ENCODE data around the gene PPP1R26. TPM values are rescaled to one million over a fixed set of nuclear protein-coding genes. Genes with fewer than 3 reads are reported as not detected.

The PPP1R26 gene
- total and polyA plus RNA-seq, 9 donors, result 3.4 to 19.9 (median 14.7) TPM

GRCh38 chr9:135498381-135499126 is 19.0 kb downstream of the PPP1R26 start:
- Histone ChIP-seq H3K9me3 (no peaks in the 10 kb centered on the region), H3K4me1 (ENCODE audit: insufficient read depth) (peaks cover 15% of the 10 kb centered on the region), H3K27ac (no peak overlapping the region), H3K36me3 (no peaks in the 10 kb centered on the region), H3K27me3 (no peaks in the 10 kb centered on the region), H3K4me3 (no peak overlapping the region)
- TF ChIP-seq, protein P1, sequence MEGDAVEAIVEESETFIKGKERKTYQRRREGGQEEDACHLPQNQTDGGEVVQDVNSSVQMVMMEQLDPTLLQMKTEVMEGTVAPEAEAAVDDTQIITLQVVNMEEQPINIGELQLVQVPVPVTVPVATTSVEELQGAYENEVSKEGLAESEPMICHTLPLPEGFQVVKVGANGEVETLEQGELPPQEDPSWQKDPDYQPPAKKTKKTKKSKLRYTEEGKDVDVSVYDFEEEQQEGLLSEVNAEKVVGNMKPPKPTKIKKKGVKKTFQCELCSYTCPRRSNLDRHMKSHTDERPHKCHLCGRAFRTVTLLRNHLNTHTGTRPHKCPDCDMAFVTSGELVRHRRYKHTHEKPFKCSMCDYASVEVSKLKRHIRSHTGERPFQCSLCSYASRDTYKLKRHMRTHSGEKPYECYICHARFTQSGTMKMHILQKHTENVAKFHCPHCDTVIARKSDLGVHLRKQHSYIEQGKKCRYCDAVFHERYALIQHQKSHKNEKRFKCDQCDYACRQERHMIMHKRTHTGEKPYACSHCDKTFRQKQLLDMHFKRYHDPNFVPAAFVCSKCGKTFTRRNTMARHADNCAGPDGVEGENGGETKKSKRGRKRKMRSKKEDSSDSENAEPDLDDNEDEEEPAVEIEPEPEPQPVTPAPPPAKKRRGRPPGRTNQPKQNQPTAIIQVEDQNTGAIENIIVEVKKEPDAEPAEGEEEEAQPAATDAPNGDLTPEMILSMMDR (IDR thresholded peaks at IDR 0.05), result no peak
- 74 to 81% (median 77%) methylated on average over 15 of the region's 15 CpGs for WGBS, 3 donors
- intact Hi-C loops (cut with DNase I), result no loop called here
- peak in 2 of 5 donors; percentile 14 to 30 for DNase-seq

DNA sequence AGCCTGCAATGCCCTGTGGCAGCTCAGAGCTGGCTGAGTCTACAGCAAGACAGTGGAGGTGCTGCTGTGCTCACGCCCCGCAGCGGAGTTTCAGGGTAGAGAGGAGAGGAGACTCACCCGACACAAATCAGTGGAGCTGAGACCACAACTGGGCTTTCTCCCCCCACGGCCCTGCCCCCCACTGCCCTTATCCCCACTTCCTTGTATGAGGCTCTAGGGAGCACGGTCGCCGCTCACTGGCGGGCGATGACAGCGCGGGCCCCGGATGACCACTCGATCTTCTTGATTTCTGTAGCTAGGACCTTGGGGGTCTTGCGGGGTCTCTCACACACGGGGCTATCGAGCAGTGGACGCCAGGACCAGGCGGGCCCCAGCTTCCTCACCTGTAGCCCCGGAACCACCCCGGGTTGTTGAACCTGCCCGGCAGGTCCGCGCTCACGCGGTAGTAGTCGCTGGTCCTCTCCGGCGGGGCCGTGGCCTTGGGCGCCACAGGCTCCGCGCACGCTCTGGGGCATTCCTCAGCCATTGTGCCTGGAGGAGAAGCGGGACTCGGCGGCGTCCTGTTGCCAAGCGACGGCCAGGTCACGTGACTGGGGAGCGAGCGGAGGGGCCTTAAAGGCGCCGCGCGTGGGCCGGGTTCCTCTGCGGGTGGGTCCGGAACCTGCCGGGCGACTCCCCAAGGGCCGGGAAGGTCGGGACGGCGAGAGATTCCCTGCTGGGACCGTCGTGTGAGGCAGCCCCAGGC is 19.9 kb downstream of the PPP1R26 start:
- H3K36me3 ChIP-seq, result peaks cover 3% of the 10 kb centered on the region
- H3K27ac ChIP-seq, result peak overlapping the region in 1 of 2 donors; percentile 51
- H3K27me3 ChIP-seq, result no peaks in the 10 kb centered on the region
- TF ChIP-seq, protein P1 (IDR thresholded peaks at IDR 0.05), result peak in 1 of 3 donors; percentile 16
- no peak for TF ChIP-seq POLR2A (IDR thresholded peaks at IDR 0.05)
- 1 to 4% (median 1%) methylated on average over 7 to 58 of the region's 58 CpGs for WGBS, 3 donors
- intact Hi-C loops (cut with DNase I), result no loop called here
- H3K4me1 ChIP-seq (ENCODE audit: insufficient read depth), result peaks cover 15% of the 10 kb centered on the region
- no peaks in the 10 kb centered on the region for H3K9me3 ChIP-seq
- peak overlapping the region; percentile 89 for H3K4me3 ChIP-seq
- DNase-seq, result peak; percentile 97 to 98 (median 98)

DNA sequence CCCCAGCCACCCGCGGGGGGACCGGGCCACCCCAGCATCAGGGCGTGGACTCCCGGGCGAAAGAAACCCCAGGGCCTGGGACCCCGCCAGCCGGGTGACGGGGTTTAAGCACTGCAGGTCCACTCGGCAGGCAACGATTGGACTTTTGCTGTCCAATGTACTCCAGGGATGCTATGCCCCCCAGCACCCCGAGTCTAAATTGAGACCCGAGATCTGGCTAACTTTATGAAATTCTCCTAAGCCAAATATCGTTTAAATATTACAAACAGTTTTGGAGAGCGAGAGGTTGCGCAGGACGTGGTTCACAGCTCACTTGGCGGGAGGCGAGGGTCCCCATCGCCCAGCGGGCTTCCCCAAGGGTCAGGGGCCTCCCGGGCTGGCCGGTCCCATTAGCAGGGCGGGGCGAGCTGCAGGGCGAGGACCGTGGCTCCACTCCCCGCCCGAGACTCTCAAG is 20.5 kb downstream of the PPP1R26 start:
- DNase-seq, result no peak
- H3K27ac ChIP-seq, result peak overlapping the region in 1 of 2 donors; percentile 51
- intact Hi-C loops (cut with DNase I), result no loop called here
- H3K27me3 ChIP-seq, result no peaks in the 10 kb centered on the region
- TF ChIP-seq POLR2A (IDR thresholded peaks at IDR 0.05) (no peak), EP300 (IDR thresholded peaks at IDR 0.05) (no peak)
- TF ChIP-seq, protein P1 (IDR thresholded peaks at IDR 0.05), result no peak
- WGBS, 3 donors, result 0% methylated on average over 25 to 29 of the region's 29 CpGs
- H3K4me1 ChIP-seq (ENCODE audit: insufficient read depth), result peaks cover 15% of the 10 kb centered on the region
- H3K9me3 ChIP-seq, result no peaks in the 10 kb centered on the region
- H3K36me3 ChIP-seq, result peaks cover 3% of the 10 kb centered on the region
- H3K4me3 ChIP-seq, result peak overlapping the region; percentile 89

- WGBS, 3 donors, result 0 to 1% (median 1%) methylated on average over 16 to 92 of the region's 92 CpGs
Measured at GRCh38 chr9:135500525-135501260, 21.1 kb downstream of the PPP1R26 start, which contains the start of gene MRPS2. Gene MRPS2 (plus strand): TSS chr9:135500682. CDS start chr9:135500711, 29 bp downstream.

More at GRCh38 chr9:135500525-135501260, 21.1 kb downstream of the PPP1R26 start, which contains the start of gene MRPS2:
- H3K4me3 ChIP-seq, result peak within 1 kb of the TSS; percentile 89
- H3K27me3 ChIP-seq, result no peaks in the 10 kb centered on the region
- peaks cover 15% of the 10 kb centered on the region for H3K4me1 ChIP-seq (ENCODE audit: insufficient read depth)
- peak; percentile 81 to 89 (median 86) for DNase-seq
- peak within 1 kb of the TSS; percentile 42 to 51 for H3K27ac ChIP-seq
- peaks cover 3% of the 10 kb centered on the region for H3K36me3 ChIP-seq
- TF ChIP-seq POLR2A (IDR thresholded peaks at IDR 0.05), result no peak
- TF ChIP-seq, protein P1 (IDR thresholded peaks at IDR 0.05), result peak; percentile 78 to 91 (median 89)
- no peak for TF ChIP-seq EP300 (IDR thresholded peaks at IDR 0.05)
- no peaks in the 10 kb centered on the region for H3K9me3 ChIP-seq
- intact Hi-C loops (cut with DNase I), result no loop called here
